Stimulated activated CD8-positive, alpha-beta memory T cell treated with anti-CD3 and anti-CD28 coated beads, Interleukin-2, amount 100 ng/mL, for 48 hours (primary cell): ENCODE results near the gene HEXB.

ENCODE experiments used
- DNase-seq, 2 donors: peaks; one replicate each; pipeline ENCODE4 v3.0.0-alpha.2; 2020; ENCODE audit warnings: low read depth in 2 of 2

The HEXB gene

DNA sequence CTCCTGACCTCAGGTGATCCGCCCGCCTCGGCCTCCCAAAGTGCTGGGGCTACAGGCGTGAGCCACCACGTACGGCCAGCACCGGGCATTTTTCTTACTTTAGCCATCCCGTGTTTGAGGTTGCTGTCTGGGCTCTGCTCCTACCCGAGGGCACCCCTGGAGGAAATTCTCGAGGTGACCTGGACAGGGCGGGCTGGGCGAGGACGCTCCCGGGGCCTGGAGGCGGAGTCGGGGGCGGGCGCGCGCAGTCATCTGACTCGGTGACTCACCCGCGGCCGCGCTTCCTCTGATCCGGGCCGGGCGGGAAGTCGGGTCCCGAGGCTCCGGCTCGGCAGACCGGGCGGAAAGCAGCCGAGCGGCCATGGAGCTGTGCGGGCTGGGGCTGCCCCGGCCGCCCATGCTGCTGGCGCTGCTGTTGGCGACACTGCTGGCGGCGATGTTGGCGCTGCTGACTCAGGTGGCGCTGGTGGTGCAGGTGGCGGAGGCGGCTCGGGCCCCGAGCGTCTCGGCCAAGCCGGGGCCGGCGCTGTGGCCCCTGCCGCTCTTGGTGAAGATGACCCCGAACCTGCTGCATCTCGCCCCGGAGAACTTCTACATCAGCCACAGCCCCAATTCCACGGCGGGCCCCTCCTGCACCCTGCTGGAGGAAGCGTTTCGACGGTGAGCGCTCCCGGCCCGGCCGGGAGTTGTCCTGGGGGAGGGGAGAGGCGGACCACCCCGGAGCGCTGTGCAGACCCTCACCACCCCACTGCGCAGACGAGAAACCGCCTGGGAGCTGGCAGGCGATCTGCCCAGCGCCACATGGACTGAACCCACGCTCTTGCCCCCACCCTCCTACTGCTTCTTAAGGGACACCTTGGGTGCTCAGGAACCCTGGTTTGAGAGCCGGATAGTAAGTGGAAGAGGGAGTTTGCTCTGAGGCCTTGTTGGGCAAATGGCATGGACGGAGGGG is at the start of gene HEXB:
Gene HEXB (plus strand): TSS at position 334 of the 952 bp plus-strand sequence. CDS start 28 bp downstream, at position 362.
- DNase-seq, result peak; percentile 83

- DNase-seq, result no peak
These were observed 48.9 kb upstream of the HEXB start for GRCh38 chr5:74636149-74636548.

GRCh38 chr5:74636552-74636951 is 48.5 kb upstream of the HEXB start:
- DNase-seq, result no peak

- DNase-seq, result no peak
These were observed 46.5 kb upstream of the HEXB start for GRCh38 chr5:74638544-74638969.

- DNase-seq, result no peak
These were observed 45.8 kb upstream of the HEXB start for GRCh38 chr5:74638970-74639806.

DNA sequence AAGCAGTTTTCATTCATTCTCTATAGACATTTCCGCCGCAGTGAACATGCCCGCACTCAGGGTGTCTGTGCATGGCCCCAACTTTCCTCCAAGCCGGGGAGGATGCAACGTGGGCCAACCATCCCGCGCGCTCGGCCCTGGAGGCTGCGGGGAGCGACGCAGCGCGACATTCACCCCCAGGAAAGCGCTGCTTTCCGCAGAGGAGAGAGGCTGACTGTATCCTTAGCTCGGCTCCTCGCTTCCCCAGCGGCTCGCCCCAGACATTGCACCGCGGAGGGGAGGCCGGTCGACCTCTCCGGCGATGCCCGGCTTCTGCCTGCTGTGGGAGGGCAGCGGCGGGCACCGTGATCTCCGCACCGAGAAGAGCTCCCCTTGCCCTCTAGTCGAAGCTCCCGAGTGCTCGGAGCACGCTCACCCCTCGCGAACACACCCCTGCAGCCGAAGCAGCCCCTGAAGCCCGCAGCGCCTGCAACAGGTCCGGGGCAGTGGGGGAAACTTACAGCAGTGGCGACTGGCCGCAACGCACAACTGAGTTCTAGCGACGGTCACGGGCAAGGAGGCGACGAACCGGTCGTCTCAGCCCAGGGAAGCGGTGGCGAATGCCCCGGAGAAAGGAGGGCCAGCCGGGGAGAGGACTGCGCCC is 45.1 kb upstream of the HEXB start:
- peak in 1 of 2 donors; percentile 28 for DNase-seq

GRCh38 chr5:74640450-74640953 is 44.5 kb upstream of the HEXB start, which contains the start of gene ENC1:
Gene ENC1 (minus strand): TSS chr5:74640728. CDS start chr5:74636485, 4,243 bp downstream.
- DNase-seq, result peak; percentile 55 to 63

- peak; percentile 26 to 33 for DNase-seq
These were observed 43.9 kb upstream of the HEXB start for GRCh38 chr5:74640954-74641734.

DNA sequence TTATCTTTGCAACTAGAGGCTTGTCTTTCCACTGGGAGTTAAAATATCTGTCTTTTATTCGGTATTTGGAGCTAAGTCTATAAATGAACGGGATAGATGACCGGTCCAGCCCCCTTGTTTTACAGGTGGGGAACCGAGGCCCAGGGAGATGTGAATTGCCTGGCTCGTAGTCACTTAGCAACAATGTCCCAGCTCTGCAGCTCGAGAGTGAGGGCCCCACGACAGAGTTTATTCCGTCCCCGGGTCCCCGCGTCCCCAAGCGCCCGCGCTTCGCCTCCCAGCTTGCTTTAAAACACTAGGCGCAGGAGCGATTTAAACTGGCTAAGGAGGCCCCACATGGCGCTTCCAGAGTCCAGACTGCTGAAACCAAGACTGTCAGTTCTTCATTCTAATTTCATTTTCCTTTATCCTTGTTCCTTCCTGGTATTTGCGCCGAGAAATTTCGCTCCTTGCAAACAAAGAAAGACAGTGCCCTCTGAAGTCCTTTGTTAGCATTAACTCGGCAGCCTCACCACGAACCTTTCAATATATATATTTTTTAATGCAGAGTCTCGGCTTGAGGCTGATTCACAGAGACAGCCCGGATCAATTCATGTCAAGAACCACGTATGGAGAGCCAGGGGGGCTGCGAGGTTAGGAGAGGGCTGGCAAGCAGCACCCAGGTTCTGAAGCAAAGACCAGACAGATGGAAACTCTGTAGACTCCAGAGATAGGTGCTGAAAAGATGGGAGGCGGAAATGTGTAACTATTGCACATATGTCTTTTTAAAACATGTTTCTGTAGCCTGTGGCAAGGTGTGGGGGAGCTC is 43.1 kb upstream of the HEXB start:
- DNase-seq, result no peak

DNA sequence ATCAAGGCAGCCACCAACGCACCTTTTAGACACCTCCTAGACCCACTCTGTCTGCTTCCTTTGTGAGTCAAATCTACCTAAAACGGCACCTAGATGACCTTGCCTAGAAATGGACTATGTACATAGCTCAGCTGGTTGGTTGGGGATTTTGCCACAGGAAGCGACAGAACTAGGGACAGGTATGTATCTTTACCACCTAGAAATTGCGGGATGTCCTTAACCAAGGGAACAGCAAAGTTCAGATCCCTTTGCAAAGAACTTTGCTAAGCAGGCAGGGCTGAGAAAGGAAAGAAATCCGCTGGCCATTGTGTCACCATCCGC is 42.5 kb upstream of the HEXB start:
- DNase-seq, result no peak

- no peak for DNase-seq
These were observed 41.9 kb upstream of the HEXB start for GRCh38 chr5:74643111-74643562.

- DNase-seq, result no peak
These were observed 37.9 kb upstream of the HEXB start for GRCh38 chr5:74647096-74647495.

DNA sequence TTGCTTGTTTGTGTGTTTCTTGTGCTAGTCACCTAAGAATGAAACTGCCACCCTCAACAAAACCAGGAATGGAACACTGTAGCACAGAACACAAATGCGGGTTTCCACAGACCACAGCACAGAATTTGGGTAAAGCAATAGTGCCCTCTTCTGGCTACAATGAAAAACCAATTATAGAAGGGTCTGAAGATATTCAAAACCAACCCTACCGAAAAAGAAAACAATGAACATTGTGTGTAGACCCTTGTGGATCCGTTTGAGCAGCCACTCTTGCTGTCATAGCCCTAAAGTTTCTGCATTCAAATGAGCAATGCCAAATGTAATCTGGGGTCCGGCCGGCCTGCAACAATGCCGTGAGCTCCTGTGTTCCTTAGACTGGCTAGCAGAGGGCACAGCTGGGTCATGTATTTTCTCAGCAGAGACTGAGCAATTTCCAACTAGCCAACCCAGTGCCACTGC is 36.2 kb upstream of the HEXB start:
- DNase-seq, result no peak

DNA sequence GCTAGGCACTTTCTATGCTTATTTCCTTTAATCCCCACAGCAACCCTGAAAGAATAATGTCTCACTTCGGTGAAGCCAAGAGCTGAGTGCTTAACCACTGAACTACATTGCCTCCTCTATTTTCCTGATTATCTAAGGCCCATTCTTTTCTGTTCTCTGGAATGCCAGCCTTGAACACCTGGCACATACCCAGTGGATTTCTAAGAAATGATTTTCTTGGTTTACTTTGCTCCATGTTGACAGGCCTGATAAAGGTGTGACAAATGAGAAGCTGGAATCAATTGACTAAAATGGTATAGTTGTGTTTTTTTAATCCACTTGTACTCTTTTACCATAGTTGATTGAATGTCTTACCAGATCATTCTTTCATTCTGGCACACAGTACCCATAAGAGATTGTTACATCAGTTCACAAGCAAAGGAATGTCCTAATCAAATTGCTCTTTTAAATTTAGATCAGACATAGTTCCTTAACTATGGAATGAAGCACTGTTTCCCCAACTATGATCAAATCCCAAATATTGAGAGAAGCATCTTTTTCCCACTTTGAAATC is 35.5 kb upstream of the HEXB start:
- no peak for DNase-seq

- DNase-seq, result no peak
These were observed 33.3 kb upstream of the HEXB start for GRCh38 chr5:74651710-74652109.

DNA sequence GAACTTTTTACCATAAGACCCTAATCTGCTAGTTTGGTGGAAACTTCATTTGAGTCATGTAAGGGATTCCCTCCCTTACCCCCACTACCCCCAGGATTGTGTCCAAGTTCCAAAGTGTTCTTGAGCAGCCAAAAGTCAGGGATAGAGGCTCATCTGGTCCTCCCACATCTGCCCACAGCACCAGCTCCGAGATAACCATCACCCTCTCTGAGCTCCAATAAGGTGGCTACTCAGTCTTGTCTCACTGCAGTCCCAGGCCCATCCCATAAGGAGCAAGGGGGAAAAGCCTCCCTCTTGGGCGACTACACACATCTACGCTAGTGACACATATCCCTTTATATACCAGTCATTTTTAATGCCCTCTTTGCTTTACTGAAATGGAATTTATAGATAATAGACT is 32.5 kb upstream of the HEXB start:
- DNase-seq, result no peak

- DNase-seq, result no peak
These were observed 31.0 kb upstream of the HEXB start for GRCh38 chr5:74653991-74654390.

- no peak for DNase-seq
These were observed 29.8 kb upstream of the HEXB start for GRCh38 chr5:74655206-74655605.

DNA sequence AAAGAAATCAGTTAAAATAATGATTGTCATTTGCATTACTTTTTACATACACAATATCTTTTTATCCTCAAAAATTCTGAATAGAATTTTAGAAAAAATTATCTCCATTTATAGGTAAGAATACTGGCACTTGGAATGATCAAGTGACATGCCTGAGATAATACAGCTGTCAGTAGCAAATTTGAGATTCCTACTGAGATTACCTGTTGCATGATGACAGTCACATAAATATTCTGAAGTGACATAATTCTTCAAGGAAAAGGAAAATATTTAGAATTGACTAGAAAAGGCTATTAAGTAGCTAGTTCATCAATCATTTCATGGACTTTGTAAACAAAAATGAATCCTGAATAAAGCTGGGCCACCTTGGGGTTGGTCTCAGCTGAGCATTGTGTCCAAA is 29.3 kb upstream of the HEXB start:
- no peak for DNase-seq

DNA sequence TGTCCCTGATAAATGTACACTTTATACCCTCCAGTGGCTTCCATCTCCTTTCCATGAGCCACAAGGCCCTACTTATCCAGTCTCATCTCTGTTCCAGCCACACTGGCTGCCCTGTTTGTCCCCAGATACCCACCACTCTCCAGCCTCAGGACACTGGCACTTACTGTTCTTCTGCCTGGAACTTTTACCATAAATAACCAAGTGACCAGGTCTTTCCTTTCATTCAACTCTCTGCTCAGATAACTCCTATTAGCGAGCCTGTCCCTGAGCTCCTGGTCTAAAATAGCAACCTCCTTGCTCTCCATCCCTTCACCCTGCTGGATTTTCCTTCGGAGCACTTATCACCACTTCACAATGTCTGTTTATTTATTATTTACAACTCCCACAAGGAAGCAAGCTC is 27.9 kb upstream of the HEXB start:
- no peak for DNase-seq
